GM19452 (cell line): ENCODE results near the gene KLB.
"Not testable (repeated sequence)": the region's sequence is repeated elsewhere in the genome, so short reads cannot be mapped to it uniquely, and the experiment has no call there.

Source experiments
- ATAC-seq: cut with Tn5 transposase; IDR thresholded peaks from one replicate; pipeline ENCODE4 v1.9.1; 2021; ENCODE audit not compliant: unreplicated experiment

Gene KLB

GRCh38 chr4:39425297-39425696 is 18.6 kb downstream of the KLB start:
- ATAC-seq, result not testable (repeated sequence)

DNA sequence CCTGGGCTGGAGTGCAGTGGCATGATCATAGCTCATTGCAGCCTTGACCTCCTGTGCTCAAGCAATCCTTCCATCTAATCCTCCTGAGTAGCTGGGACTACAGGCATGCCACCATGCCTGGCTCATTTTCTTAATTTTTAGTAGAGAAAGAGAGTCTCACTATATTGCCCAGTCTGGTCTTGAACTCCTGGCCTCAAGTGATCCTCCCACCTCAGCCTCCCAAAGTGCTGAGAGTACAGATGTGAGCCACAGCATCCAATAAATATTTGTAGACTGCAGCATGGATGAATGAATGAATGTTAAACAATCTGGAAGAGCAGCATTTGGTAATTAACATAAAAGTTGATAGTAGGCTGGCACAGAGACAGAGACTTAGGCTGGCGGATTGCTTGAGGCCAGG is 20.0 kb downstream of the KLB start:
- no peak for ATAC-seq

DNA sequence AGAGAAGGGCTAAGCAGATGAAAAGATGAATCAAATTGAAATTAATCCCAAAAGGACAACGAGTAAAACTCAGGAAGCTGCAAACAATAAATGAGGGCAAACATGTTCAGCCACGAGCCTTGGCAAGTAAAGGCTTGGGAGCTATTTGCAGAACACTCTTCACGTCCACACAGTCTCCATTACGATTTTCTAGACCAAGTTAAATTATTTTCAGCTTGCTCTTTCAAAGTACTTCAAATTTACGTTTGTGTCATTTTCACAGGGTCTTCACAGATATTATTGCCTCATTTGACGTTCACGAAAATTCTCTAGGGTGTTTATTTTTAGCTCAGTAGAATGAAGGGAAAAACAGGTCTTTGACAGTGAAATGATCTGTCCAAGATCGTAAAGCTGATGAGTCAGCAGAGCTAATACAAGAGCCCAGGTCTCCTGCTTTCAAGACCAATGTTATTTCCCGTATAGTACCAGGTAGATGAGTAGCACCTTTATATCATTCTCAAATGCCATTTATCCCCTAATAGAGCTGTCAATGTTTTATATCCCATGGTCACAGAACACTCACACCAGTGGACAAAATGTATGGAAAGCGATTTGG is 20.9 kb downstream of the KLB start:
- ATAC-seq, result no peak

GRCh38 chr4:39429476-39430334 is 23.0 kb downstream of the KLB start:
- no peak for ATAC-seq

- ATAC-seq, result no peak
Measured at GRCh38 chr4:39433878-39434492, 27.3 kb downstream of the KLB start.

- ATAC-seq, result no peak
Measured at GRCh38 chr4:39435659-39436563, 29.2 kb downstream of the KLB start.

DNA sequence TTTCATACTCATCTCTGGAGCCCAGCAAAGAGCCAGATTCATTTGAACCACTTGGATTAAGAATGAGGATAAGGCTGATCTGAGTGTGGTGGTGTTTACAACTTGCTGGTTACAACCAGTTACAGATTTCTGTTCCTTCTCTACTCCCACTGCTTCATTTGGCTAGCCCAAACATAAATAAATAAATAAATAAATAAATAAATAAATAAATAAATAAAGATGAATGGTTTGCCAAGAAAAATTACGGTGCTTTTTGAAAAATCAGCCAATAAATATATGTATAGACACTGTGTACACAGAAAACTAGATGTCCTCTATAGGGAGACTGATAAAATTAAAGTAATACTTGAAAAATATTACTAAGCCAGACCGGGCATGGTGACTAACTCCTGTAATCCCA is 34.9 kb downstream of the KLB start:
- ATAC-seq, result no peak

DNA sequence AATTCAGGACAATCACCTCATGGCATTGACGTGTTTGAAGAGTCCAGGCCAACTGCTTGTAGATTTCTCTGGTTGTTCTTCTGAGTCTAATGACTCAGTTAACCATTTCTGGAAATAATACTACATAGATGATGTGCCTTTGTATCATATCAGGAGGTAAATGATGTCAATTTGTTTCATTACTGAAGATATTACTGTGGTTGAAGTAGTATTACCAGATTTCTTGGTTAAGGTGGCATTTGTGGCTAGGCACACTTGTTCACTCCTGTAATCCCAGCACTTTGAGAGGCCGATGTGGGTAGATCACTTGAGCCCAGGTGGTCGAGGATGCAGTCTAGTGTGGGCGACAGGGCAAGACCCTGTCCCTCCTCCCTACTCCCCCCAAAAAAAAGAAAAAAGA is 36.3 kb downstream of the KLB start:
- no peak for ATAC-seq

DNA sequence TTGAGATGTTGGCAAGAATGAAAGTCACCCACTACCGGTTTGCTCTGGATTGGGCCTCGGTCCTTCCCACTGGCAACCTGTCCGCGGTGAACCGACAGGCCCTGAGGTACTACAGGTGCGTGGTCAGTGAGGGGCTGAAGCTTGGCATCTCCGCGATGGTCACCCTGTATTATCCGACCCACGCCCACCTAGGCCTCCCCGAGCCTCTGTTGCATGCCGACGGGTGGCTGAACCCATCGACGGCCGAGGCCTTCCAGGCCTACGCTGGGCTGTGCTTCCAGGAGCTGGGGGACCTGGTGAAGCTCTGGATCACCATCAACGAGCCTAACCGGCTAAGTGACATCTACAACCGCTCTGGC is 39.7 kb downstream of the KLB start:
- ATAC-seq, result no peak

GRCh38 chr4:39446842-39447573 is 40.3 kb downstream of the KLB start:
- peak; percentile 77 for ATAC-seq

GRCh38 chr4:39450618-39451017 is 43.9 kb downstream of the KLB start:
- ATAC-seq, result no peak

GRCh38 chr4:39451423-39452023 is 44.8 kb downstream of the KLB start:
- ATAC-seq, result no peak

GRCh38 chr4:39452153-39452859 is 45.6 kb downstream of the KLB start:
- no peak for ATAC-seq

GRCh38 chr4:39452860-39453587 is 46.3 kb downstream of the KLB start:
- no peak for ATAC-seq

DNA sequence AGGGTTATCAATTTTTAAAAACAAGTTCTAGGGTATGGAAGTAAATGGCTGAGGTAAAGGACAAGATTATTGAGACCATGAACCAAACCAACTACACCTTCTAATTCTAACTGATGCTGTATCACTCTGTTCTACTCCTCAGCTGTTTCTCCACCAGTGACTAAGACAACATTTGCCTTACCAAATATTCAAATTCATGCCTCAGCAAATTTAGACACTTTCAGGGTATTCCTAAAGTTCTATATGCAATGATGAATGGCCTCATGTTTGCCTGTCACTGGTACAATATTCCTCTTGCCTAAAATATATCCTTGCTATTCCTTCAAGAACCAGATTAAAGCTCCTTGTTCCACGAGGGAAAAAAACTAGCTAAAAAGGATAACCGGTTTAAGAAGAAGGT is 47.0 kb downstream of the KLB start:
- ATAC-seq, result no peak

GRCh38 chr4:39455486-39455885 is 48.8 kb downstream of the KLB start:
- no peak for ATAC-seq

GRCh38 chr4:39456946-39457763 is 50.4 kb downstream of the KLB start:
- ATAC-seq, result no peak

GRCh38 chr4:39458161-39458504 is 51.4 kb downstream of the KLB start:
- ATAC-seq, result peak; percentile 1
